Vagina (tissue), 2 donors: ENCODE data around the gene KLHL3. TPM values are rescaled to one million over a fixed set of nuclear protein-coding genes. Genes with fewer than 3 reads are reported as not detected.
A peak's percentile ranks its signal among the peaks of the same experiment; 100 is the strongest.

Experiments
- DNase-seq, 2 donors: peaks; one replicate each; pipeline ENCODE4 v3.0.0-alpha.2; 2017; ENCODE audit errors: extremely low spot score in 2 of 2
- H3K27ac ChIP-seq: fragments of 200-600 bp; sonication (generic); one replicate; pipeline ENCODE4 v1.5.1; 2019
- H3K27me3 ChIP-seq: fragments of 200-600 bp; sonication (generic); one replicate; pipeline ENCODE4 v1.5.1; 2019
- H3K36me3 ChIP-seq, 2 donors: fragments of 200-600 bp; sonication (generic); one replicate each; pipeline ENCODE4 v1.5.1; 2017 to 2019
- H3K4me1 ChIP-seq: fragments of 200-600 bp; sonication (generic); one replicate; pipeline ENCODE4 v1.5.1; 2019
- H3K4me3 ChIP-seq, 2 donors: fragments of 200-600 bp; sonication (generic); 1 replicate in 1 of 2; 2 replicates in 1 of 2; pipeline ENCODE4 v1.5.1; 2016 to 2019
- H3K9me3 ChIP-seq: fragments of 200-600 bp; sonication (generic); one replicate; pipeline ENCODE4 v1.5.1; 2019
- POLR2A ChIP-seq, 2 donors: fragments of 450-650 bp; IDR thresholded peaks; one replicate each; pipeline ENCODE4 v1.6.1; 2017; ENCODE audit warnings: antibody characterized with exemption in 2 of 2, mild to moderate bottlenecking in 2 of 2, moderate library complexity in 2 of 2
- POLR2AphosphoS5 ChIP-seq, 2 donors: sonication (generic); formaldehyde crosslinking; IDR thresholded peaks; one replicate each; pipeline ENCODE4 v1.9.0; 2017; ENCODE audit warnings: antibody characterized with exemption in 2 of 2, mild to moderate bottlenecking in 2 of 2, low read depth in 1 of 2; ENCODE audit not compliant: insufficient read depth in 1 of 2
- intact Hi-C: fragments of 100-400 bp; cut with DNase I; formaldehyde crosslinking; loops from one replicate; pipeline ENCODE4 v1.15.1; 2023
- total RNA-seq: library from RNA; depleted of rRNA; stranded (reverse); fragments of >200 nt; gene quantifications from one replicate; pipeline ENCODE4 v1.2.3, GENCODE V29; 2016
- TF ChIP-seq, protein P1 (sequence below), 3 experiments: fragments of 450-650 bp in 2 of 3; fragments of 200-600 bp in 1 of 3; sonication (generic) in 1 of 3; IDR thresholded peaks; one replicate each; pipeline ENCODE4 v1.5.1; 2017 to 2019; ENCODE audit warnings: antibody characterized with exemption in 3 of 3, mild to moderate bottlenecking in 2 of 3, moderate library complexity in 2 of 3

Gene KLHL3
- total RNA-seq, 1 donor from 2014 or later: 7.4 TPM

DNA sequence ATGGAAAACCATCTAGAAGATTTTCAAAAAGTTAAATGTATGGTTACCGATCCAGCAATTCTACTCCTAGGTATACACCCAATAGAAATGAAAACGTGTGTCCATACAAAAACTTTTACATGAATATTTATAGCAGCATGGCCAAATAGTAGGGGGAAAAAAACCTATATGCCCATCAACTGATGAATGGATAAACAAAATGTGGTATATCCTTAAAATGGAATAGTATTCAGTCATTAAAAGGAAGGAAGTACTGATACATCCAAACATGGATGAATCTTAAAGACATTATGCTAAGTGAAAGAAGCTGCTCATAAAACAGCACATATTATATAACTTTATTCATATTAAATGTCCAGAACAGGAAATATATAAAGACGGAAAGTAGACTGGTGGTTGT lies 143.6 kb downstream of the KLHL3 start:
- intact Hi-C loops: no loop called here
- TF ChIP-seq, protein P1, sequence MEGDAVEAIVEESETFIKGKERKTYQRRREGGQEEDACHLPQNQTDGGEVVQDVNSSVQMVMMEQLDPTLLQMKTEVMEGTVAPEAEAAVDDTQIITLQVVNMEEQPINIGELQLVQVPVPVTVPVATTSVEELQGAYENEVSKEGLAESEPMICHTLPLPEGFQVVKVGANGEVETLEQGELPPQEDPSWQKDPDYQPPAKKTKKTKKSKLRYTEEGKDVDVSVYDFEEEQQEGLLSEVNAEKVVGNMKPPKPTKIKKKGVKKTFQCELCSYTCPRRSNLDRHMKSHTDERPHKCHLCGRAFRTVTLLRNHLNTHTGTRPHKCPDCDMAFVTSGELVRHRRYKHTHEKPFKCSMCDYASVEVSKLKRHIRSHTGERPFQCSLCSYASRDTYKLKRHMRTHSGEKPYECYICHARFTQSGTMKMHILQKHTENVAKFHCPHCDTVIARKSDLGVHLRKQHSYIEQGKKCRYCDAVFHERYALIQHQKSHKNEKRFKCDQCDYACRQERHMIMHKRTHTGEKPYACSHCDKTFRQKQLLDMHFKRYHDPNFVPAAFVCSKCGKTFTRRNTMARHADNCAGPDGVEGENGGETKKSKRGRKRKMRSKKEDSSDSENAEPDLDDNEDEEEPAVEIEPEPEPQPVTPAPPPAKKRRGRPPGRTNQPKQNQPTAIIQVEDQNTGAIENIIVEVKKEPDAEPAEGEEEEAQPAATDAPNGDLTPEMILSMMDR (IDR thresholded peaks at IDR 0.05): no peak
- TF ChIP-seq POLR2A (IDR thresholded peaks at IDR 0.05) (no peak), POLR2AphosphoS5 (IDR thresholded peaks at IDR 0.05; ENCODE audit: insufficient read depth in 1 of 2, low read depth in 1 of 2) (no peak)

DNA sequence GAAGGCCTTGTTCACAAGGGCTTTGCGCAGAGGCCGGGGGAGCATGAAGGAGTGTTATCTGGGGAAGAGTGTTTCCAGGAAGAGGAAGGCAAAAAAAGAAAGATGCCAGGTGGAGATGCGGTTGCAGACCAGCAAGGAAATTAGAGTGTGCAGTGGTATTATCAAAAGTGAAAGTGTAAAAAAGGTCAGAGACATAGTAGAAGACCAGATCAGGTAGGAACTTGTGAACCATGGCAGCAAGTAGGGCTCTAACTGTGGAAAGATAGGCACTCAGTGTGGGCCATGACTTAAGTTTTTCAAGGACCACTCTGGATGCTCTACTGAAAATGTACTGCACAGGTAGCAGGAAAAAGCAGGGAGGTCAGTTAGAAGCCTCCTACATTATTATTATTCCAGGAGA lies 146.7 kb downstream of the KLHL3 start:
- H3K36me3 ChIP-seq: no peaks in the 10 kb centered on the region
- no peaks in the 10 kb centered on the region for H3K9me3 ChIP-seq
- intact Hi-C loops: no loop called here
- H3K4me3 ChIP-seq: no peak overlapping the region
- DNase-seq: no peak
- no peaks in the 10 kb centered on the region for H3K27me3 ChIP-seq
- H3K27ac ChIP-seq: no peak overlapping the region
- H3K4me1 ChIP-seq: no peaks in the 10 kb centered on the region
- TF ChIP-seq, protein P1 (IDR thresholded peaks at IDR 0.05): no peak
- no peak for TF ChIP-seq POLR2A (IDR thresholded peaks at IDR 0.05)

More for the DNA sequence above, 143.6 kb downstream of the KLHL3 start:
- Histone ChIP-seq H3K27me3 (no peaks in the 10 kb centered on the region), H3K36me3 (no peaks in the 10 kb centered on the region), H3K27ac (no peak overlapping the region), H3K4me1 (no peaks in the 10 kb centered on the region), H3K9me3 (no peaks in the 10 kb centered on the region), H3K4me3 (no peak overlapping the region)
- no peak for DNase-seq

DNA sequence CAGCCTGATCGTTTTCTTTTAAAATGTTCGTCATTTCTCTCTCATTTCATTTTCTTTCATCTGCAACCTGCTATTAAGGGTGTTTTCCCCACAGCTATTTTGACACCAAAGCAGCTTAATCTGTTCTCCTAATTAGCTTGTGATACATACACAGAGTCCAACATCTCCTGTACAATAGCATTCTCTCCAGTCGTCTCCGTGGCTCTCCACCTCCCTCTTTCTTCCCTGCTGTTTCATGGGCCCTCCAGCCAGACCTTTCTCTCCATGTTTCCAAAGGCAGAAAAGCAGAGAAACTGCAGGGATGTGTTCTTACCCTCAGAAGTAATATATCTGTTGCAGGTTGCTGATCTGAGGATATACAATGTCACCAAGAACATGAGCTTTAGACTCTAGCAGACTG lies 148.0 kb downstream of the KLHL3 start:
- no peaks in the 10 kb centered on the region for H3K9me3 ChIP-seq
- intact Hi-C loops: no loop called here
- no peaks in the 10 kb centered on the region for H3K4me1 ChIP-seq
- H3K36me3 ChIP-seq: no peaks in the 10 kb centered on the region
- H3K27me3 ChIP-seq: no peaks in the 10 kb centered on the region
- peak in 1 of 2 donors; percentile 6 for DNase-seq
- TF ChIP-seq POLR2A (IDR thresholded peaks at IDR 0.05): no peak
- TF ChIP-seq, protein P1 (IDR thresholded peaks at IDR 0.05): no peak
- no peak overlapping the region for H3K27ac ChIP-seq
- no peak overlapping the region for H3K4me3 ChIP-seq

DNA sequence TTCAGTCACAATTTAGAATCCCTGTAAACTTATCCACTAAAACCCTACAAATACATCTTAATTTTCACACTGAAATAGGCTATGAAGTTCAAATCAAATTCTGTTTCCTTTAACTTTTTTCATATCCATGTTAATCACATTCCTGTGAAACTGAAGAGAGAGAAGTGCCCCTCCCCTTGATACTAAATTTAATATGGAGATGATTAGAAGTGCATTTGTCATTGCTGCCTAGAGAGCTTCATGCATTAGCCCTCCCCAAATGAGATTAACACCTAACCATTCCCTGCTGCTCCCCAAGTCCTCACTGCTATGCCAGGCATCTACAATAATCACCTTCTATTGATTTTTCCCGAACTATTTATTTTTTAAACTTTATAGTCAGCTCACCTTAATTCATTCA lies 151.6 kb downstream of the KLHL3 start:
- Histone ChIP-seq H3K27ac (no peak overlapping the region), H3K36me3 (no peaks in the 10 kb centered on the region), H3K4me3 (no peak overlapping the region), H3K9me3 (no peaks in the 10 kb centered on the region), H3K27me3 (no peaks in the 10 kb centered on the region), H3K4me1 (no peaks in the 10 kb centered on the region)
- no peak for DNase-seq
- intact Hi-C loops: no loop called here
- TF ChIP-seq POLR2A (IDR thresholded peaks at IDR 0.05) (no peak), POLR2AphosphoS5 (IDR thresholded peaks at IDR 0.05; ENCODE audit: insufficient read depth in 1 of 2, low read depth in 1 of 2) (no peak)
- TF ChIP-seq, protein P1 (IDR thresholded peaks at IDR 0.05): no peak

DNA sequence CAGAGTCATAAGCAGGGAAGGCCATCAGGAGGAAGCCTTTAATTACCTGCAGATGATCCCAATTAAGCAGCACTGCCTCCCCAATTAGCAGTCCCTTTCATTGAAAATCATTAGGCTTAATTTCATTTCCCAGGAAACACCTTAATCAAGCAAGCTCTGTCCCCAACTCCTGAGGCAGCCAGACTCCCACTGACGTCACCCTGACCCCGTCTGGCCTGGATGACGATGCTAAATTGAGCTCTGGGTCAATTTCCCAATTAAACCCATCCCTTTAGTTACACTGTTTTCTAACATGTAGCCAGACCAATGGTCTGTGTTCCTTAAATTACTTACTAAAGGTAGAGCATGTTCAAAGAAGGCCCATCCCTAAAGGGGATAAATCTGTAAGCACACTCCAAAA lies 152.8 kb downstream of the KLHL3 start:
- H3K4me1 ChIP-seq: no peaks in the 10 kb centered on the region
- intact Hi-C loops: no loop called here
- no peak for DNase-seq
- H3K4me3 ChIP-seq: no peak overlapping the region
- no peaks in the 10 kb centered on the region for H3K9me3 ChIP-seq
- TF ChIP-seq, protein P1 (IDR thresholded peaks at IDR 0.05): no peak
- TF ChIP-seq POLR2AphosphoS5 (IDR thresholded peaks at IDR 0.05; ENCODE audit: insufficient read depth in 1 of 2, low read depth in 1 of 2) (no peak), POLR2A (IDR thresholded peaks at IDR 0.05) (no peak)
- H3K27me3 ChIP-seq: no peaks in the 10 kb centered on the region
- no peak overlapping the region for H3K27ac ChIP-seq
- no peaks in the 10 kb centered on the region for H3K36me3 ChIP-seq
